Ramos (cell line): ENCODE data around the gene KAZN.

Source experiments
- in situ Hi-C: fragments of 300-500 bp; cut with MboI; formaldehyde crosslinking; loops from one replicate; pipeline ENCODE4 v1.14.3; 2022; ENCODE audit warnings: low sequenced_read_pairs; ENCODE audit not compliant: unreplicated experiment

Gene KAZN

DNA sequence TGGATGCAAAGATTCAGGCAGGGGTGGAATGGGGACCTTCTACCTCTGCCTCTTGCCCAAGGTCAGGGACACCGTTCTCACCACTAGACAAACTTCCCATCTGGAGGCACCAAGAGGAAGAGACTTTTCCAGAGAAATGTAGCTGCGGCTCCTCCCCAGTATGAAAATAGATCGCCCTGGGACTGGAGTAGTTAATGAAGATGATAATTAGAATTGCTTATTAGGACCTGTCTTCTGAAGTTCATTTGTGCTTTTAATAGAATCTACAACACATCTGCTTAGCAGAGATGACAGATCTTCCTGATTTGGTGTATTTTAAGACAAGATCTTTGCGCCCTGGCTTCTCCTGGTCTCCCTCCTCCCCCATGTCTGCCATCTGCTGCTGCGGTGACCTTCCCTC is 266.6 kb downstream of the KAZN start:
- in situ Hi-C loops: no loop called here

DNA sequence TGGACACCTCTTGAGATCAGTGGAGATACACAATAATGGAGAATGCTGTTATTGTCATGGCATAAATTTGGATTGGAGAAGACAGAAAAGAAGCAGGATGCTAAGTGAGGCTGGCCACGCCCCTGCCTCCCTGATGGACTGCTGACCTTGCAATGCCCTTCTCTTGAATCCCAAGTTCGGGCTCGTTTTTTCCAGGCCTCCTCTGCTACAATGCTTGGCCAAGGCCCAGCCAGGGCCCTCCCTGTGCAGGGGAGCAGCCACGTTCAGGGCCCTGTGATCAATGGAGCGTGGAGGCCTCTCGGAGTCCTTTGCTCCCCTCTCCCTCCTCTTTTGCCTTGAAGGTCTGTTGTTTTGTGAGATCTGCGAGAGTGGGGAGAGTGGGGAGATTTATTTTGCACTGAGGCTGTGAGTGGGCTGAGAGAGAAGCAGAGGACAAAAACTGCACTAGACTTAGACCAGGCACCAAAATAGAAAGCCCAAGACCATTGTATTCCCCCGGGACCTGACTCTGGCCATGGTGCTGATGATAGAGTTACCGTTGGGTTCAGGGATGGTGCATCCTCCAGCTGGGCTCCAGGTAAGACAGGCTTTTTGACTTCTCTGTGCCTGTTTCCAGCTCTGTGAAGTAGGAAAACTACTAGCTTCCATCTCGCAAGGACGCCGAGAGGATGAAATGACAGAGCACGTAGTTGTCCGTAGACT is 268.6 kb downstream of the KAZN start:
- in situ Hi-C loops: no loop called here

DNA sequence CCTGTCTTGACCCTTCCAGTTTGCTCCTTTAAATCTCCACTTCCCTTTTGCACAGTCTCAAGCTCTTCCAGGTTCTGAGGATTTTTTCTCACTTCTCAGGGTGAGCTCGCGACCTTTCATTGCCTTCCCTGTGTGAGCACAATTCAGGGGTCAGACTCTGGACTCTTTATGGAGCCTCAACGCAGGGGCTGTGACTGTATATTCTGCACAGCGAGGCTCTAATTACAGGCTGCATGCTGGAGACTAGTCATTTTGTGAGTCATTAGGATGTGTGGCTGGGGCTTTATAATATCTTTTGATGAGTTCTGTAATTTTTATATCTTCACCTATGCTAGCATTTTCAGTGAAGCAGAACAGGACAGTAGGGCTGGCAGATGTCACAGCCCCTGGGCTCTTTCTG is 270.7 kb downstream of the KAZN start:
- in situ Hi-C loops: no loop called here

DNA sequence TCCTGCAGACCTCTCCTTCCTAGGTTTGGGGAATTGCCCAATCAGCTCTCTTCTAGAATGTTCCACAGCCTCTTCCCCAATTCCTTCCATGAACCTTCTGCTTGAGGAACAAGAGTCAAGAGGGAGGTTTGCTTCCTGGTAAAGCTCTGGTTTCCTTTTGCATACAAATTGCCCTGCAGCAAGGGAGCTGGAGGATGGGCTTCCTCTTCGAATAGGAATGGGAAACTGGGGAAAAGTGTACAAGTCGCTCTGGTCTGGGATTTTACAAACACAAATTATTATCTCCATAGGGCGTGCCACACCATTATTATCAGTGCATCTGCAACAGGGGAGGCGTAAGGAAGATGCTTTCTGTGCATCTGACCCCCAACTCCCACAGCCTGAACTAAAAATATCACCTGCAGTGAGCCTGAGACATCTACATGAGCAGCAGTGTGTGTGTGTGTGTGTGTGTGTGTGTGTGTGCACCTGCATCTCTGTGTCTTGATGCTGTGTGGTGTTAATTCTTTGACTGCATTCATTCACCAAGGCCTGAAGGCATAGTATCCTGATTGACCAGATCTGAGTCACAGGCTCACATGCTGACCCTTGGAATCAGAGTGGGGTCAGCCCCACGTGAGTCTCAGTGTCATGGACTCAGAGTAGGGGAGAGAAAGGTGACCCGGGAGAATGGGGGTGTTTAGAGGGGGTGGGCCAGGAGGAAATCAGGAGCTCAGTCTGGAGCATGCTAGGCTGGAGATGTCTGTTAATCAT is 272.9 kb downstream of the KAZN start:
- in situ Hi-C loops: no loop called here

DNA sequence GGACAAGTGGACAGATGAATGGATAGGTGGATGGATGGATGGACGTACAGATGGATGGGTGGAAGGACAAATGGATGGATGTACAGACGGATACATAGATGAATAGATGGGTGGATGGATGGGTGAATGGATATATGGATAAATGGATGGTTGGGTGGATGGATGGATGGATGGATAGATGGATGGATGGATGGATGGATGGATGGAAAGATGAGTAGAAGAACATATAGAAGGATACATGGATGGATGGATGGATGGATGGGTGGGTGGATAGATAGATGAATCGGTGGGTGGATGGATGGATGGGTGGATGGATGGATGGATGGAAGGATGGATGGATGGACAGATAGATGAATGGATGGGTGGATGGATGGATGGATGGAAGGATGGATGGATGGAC is 274.3 kb downstream of the KAZN start:
- in situ Hi-C loops: no loop called here

DNA sequence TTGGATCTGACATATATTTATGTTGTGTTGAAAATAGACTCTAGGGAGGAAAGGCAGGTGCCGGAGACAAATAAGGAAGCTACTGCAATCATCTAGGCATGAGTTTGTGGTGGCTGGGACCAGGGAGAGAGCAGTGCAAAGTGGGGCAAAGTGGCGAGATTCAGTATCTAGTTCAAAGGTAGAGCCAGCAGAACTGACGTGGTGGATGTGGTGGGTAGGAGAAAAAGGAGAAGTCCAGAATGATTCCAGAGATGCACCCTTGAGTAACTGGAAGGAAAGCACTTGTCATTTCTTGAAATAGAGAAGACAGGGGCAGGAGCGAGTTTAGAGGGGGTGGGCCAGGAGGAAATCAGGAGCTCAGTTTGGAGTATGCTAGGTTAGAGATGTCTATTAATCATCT is 275.2 kb downstream of the KAZN start:
- in situ Hi-C loops: no loop called here

DNA sequence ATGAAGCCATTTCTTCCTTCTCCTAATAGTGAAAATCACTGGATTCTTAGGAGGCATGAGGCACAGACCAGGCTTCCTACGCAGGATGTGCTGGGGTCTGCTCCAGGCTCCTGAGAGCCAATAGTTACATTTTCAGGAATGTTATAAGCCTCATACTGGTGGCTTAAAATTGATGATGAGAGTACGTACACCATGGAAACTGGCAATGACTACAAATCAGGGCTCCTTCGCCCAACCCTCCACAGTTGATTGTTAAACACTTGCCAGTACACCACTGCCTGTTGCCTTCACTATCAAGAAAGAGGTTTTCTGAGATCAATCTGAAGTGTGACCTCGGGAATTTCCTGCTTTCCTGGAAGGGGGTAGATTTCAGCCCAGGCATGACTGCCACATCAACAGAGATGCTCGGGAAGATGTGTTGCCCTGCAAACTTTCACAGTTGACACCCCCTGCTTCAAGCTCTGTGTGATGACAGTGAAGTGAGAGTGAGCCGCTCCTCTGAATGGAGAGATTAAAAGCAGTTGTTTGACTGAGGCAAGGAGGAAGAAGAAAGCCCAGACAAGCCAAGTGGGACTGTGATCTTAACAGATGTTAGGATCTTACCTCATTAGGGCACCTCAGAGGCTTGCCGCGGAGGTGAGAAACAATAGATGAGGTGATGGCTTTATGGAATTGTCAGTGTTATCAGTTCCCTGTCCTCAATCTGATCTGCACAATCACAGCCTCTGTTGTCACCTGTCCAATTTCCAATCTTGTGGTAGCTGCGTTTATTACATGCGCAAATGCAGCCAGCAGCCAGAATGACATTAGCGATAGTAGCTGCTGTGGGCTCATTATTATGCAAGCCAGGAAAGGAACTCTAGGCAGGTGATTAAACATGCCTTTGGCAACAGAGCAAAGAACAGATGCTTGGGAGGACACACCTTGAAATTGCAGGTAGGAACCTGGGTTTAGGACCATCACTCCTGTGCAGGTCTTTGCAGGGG is 277.3 kb downstream of the KAZN start:
- in situ Hi-C loops: no loop called here

DNA sequence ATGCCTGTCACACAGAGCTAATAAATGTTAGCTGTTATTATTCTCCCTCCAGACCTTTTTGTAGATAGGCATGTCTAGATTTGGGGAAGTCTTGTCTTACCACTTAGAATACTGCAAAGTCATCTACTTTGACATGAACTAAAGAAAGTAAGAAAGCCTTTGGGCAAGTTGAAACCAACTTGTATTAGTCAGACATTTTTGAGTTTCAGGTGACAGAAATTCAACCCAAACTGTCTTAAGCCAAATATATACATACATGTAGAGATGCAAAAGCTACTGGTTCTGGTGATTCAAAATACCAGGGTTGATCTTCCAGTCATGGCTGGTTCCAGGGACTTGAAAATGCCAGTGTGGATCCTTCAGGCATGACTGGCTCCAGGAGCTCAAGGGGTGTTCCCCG is 278.3 kb downstream of the KAZN start:
- in situ Hi-C loops: no loop called here

DNA sequence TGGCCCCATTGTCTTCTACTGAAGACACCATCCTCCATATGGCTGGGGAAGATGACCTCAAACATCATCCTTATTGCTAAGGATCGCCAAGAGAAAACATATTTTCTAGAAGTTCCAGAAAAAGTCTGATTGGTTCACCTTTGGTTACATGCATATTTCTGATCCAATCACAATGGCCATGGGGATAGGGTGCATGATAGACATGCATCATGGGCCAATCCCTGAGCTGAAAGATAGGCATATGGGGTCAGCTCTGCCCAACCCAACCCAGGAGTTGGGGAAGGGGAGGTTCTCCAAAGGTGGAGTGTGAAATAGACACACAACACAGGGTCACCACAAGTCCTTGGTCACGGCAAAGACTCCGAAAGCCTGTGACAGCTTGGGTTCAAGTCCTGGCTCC is 278.7 kb downstream of the KAZN start:
- in situ Hi-C loops: no loop called here

DNA sequence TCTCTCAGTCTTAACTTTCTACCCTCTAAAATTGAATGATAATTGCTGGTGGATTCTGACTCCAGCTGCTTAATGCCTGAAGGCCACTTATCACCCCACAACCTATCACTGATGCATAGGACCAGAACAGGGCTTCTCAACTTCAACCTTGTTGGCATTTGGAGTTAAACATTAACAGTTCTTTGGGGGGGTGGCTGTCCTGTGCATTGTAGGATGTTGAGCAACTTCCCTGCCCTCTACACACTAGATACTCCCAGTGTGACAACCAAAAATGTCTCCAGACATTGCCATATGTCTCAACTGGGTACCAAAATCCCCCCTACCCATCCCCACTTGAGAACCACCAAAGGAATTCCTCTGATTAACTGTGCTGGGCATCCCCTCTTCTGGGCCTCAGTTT is 279.6 kb downstream of the KAZN start:
- in situ Hi-C loops: no loop called here

DNA sequence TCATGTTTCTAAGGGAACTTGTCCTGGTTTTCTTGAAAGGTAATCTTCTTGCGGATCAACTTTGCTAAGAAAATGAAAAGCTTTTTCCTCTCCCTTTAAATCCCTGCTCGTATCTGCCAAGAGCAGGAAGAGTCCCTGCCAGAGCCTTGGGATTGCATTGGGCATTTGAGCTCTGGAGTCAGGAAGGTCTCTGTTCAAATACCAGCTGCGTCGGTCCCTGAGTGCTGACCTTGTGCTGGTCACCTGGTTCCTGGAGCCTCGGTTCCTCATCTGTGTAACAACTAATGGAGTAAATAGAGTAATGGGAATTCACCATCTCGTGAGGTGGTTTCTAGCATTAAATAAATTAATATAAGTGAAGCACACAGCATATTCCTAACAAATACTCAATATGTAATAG is 280.5 kb downstream of the KAZN start:
- in situ Hi-C loops: no loop called here

DNA sequence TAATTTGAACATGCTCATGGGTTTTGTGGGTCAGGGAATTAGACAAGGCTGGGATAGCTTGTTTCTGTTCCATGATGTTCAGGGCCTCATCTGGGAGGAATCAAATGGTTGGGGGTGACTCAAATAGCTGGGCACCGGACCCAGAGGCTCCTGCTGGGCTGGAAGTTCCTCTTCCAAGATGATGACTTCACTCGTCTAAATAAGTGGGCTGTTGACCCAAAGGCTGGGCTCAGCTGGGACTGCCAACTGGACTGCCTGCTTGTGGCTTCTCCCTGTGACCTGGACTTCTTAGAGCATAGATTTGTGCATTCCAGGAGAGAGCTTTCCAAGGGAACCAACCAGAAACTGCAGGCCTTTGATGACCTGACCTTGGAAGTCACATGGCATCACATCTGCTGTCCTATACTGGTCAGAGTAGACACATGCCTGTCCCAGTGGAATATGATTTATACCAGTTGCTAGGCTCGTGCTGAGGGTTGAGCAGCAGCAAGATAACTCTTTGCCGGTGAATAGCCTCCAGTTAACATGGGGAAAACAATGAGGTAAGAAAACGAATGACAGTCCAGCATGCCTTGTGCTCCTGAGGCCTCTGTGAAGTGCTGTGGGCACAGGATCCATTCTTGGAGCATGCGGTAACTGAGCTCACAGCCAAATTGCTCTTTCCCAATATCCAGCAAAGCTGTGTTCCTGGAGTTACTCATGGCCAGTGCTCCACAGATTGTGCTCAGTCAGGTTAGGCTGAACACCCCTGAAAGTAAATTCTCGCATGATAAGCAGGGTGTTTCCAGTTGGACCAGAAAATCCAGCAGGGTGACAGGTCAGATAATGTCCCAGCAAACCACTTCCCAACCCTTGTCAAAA is 282.2 kb downstream of the KAZN start:
- in situ Hi-C loops: no loop called here

DNA sequence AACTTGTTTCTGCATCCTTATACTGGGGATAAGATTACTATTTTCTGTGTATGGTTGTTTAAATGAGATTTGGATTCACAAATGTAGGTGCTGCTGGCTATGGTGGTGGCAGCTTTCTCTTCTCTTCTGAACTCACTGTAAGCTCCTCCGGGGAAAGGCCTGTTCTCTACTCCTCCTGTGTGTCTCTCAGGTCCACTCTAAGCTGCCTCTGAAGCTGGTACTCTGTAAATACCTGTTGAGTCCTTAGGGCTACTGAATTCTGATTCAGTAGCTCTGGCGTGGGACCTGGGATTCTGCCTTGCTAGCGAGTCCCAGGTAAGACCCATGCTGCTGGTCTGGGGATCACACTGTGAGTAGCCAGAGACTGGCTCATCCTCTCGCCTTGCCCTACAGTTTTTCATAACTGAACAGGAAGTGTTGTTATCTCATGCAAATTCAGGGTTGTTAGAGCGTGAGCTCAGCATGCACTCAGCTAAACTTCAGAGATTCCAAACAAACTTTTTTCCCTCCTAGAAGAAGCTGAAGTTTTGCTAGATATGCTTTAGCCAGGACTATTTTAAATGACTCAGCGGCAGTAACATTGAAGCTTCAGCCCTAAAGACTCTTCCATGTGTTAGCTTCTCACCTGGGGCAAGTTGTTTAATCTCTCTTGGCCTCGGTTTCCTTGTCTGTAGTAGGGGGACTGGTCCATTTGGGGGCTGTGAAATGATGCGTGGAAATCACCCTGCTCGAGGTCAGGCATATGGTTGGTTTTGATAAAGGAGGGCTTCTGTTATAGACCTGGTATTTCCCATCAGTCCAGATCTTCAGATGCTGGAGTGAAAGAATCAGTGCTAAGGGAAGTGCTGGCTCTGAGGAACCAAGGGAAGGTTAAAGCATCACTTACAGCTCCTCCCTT is 283.5 kb downstream of the KAZN start:
- in situ Hi-C loops: no loop called here

DNA sequence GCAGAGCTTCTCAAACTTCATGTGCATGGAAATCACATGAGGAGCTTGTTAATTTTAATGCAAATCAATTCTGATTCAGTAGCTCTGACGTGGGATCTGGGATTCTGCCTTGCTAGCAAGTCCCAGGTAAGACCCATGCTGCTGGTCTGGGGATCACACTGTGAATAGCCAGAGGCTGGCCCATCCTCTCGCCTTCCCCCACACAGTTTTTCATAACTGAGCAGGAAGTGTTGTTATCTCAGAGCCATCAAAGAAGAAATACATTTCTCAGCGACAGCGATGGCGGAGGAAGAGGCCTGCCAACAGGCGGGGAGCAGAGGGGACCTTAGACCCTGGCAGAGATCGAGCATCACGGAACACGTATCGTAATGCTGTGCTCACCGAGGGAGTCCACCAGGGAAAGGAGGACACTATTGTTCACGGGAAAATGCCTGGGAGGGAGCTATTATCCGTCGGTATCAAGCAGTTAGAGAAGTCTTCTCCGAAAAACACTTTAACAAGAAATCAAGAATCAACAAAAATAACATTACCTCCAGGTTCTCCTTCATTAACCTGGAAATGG is 286.2 kb downstream of the KAZN start:
- in situ Hi-C loops: no loop called here

DNA sequence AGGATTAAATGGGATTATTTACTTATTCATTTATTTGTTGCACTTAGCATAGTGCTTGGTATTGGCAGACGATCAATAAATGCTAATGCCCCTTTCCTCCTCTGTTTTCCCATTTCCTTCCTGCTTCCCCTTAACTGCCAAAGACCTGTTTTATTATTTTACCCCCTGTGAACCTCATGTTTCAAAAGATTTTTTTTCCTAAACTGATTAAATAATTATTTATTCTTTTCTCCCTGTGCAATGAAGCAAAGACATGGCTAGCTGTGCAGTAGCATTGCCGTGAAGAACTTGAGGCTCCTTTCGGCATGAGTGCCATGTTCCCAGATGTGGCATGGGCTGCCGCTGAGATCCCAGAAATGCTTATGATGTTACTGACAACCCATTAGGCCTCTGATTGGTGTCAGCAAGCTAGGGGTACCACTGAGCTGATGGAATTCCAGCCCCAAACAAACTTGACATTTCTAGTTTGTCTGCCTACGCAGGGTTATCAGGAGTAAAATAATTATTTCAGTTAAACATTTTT is 288.6 kb downstream of the KAZN start:
- in situ Hi-C loops: no loop called here

DNA sequence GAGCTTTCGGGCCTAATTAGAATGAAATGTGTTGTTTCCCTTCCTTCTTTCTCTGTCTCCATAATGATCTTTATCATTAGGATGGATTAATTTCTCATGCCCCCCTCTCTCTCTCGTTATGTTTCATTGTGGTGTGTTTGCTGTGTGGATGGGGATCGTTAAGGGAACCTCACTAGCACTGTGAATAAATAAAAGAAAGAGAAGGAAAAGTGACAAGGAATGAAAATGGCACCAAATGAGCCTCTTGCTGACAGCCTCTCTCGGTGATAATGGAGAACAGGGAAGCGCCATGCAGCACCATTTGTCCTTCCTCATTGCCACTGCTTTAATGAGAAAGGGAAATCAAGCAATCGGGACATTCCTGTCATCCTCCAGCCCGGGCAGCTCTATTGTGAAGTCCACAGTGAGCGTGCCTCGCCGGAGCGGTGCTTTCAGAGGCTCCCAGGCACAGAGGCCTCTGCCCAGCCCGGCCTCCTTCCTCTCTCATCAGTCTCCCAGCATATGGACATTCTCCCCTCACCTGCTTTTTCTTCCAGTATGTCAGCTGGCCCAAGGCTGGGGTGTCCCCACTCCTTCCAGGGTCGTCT is 289.4 kb downstream of the KAZN start:
- in situ Hi-C loops: no loop called here

DNA sequence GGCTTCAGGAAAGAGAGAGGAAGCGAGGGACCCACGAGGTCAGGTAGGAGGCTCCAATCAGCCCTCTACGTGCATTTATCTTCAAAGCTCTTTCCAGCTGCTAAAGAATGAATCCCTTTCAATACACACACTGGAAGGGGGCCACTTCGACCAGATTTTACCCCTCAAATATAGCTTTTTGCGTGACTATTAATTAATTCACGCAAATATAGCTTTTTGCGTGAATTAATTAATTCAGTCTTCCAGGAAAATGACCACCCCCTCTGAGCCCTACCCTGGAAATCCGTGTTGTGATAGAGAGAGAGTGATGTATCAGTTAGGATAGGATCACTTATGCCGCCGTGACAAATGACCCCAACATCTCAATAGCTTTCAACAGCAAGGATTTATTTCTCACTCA is 289.9 kb downstream of the KAZN start:
- in situ Hi-C loops: no loop called here

DNA sequence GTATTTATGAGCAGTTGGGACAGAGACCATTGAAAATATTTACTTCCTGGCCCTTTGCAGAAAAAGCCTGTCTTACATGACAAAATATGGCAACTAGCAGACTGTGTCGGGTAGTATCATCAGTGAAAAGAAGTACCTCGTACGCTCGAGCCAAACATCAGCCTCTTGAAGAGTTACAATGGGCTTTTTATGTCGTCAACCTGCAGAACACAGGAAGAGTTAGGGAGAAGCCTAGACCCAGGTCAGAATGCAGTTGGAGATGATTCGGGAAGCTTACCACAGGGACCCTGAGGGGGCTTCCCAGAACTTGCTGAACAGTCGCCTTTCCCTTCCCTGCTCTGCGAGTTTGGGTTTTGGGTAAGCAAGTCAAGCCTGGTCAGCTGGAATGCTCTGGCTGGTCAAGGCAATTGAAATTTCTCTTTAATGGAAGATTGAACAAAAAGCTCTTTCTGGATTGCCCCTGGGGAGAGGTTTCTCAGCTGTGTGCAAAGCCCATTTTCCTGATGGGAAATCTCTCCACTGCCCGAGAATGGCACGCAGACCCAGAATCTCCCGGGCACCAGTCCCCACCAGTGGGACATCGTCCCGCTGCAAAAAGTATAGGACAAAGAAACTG is 291.4 kb downstream of the KAZN start:
- in situ Hi-C loops: no loop called here
